ENCODE data around the gene HPCA. TPM values are rescaled to one million over a fixed set of nuclear protein-coding genes. Genes with fewer than 3 reads are reported as not detected.
A peak's percentile ranks its signal among the peaks of the same experiment; 100 is the strongest.

Gene HPCA
- total and polyA plus RNA-seq, 2 of the 13 experiments (the other 11 are each of a cell fraction or from before 2014, with no cell fraction given): not detected

DNA sequence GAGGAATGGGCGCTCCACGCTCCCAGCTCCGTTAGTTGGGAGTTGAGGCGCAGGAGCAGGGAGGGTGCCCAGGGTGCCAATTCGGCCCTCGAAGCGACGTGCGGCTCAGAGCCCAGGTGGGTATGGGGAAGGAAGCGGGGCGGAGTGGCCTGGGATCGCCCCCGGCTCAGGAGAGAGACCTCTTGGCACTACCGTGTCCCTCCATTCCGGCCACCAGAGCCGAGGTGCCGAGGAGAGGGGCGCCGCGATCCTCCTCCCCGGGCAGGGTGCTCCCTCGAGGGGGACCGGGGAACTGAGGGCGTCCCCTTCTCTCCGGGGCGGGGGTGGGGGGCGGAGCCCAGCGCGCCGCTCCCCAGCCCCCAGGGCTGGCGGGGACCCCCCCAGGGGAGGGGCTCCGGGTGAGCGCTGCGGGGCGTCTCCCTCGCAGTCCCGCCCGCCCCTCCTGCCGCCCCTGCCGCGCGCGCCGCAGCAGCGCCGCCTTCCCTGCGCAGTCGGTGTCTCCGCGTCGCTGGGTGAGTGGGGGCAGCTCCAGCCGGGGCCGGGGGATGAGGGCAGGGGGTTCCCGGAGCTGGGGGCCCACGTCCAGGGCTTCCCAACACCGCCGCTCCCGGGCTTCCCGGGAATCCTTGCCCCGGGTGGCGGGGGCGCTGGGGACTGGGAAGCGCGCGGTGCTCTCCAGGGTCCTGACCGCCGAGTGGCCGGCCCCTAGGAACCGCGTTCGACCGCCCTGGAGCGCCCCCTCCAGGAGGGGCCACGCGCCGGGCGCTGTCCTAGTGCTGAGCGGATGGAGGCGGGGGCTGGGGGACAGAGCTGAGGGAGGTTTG is at the start of gene HPCA (continued):
- TF ChIP-seq, protein P1, sequence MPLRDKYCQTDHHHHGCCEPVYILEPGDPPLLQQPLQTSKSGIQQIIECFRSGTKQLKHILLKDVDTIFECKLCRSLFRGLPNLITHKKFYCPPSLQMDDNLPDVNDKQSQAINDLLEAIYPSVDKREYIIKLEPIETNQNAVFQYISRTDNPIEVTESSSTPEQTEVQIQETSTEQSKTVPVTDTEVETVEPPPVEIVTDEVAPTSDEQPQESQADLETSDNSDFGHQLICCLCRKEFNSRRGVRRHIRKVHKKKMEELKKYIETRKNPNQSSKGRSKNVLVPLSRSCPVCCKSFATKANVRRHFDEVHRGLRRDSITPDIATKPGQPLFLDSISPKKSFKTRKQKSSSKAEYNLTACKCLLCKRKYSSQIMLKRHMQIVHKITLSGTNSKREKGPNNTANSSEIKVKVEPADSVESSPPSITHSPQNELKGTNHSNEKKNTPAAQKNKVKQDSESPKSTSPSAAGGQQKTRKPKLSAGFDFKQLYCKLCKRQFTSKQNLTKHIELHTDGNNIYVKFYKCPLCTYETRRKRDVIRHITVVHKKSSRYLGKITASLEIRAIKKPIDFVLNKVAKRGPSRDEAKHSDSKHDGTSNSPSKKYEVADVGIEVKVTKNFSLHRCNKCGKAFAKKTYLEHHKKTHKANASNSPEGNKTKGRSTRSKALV (CRISPR knock-in tag; IDR thresholded peaks at IDR 0.05): peak; percentile 94
- peak; percentile 88 for TF ChIP-seq ZNF501 (CRISPR knock-in tag; IDR thresholded peaks at IDR 0.05)
- peak; percentile 85; the same call in 1 of the 2 replicates for TF ChIP-seq ZNF3 (CRISPR knock-in tag; IDR thresholded peaks at IDR 0.05)
- peak; percentile 89; the same call in 1 of the 2 replicates for TF ChIP-seq KLF13 (CRISPR knock-in tag; IDR thresholded peaks at IDR 0.05)
- peak; percentile 77; the same call in 1 of the 2 replicates for TF ChIP-seq ZNF234 (CRISPR knock-in tag; conservative IDR thresholded peaks at IDR 0.05)
- TF ChIP-seq, protein P2, sequence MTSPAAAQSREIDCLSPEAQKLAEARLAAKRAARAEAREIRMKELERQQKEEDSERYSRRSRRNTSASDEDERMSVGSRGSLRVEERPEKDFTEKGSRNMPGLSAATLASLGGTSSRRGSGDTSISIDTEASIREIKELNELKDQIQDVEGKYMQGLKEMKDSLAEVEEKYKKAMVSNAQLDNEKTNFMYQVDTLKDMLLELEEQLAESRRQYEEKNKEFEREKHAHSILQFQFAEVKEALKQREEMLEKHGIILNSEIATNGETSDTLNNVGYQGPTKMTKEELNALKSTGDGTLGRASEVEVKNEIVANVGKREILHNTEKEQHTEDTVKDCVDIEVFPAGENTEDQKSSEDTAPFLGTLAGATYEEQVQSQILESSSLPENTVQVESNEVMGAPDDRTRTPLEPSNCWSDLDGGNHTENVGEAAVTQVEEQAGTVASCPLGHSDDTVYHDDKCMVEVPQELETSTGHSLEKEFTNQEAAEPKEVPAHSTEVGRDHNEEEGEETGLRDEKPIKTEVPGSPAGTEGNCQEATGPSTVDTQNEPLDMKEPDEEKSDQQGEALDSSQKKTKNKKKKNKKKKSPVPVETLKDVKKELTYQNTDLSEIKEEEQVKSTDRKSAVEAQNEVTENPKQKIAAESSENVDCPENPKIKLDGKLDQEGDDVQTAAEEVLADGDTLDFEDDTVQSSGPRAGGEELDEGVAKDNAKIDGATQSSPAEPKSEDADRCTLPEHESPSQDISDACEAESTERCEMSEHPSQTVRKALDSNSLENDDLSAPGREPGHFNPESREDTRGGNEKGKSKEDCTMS (CRISPR knock-in tag; conservative IDR thresholded peaks at IDR 0.05): peak; percentile 98
- no peak for TF ChIP-seq FIP1L1 (IDR thresholded peaks at IDR 0.05; ENCODE audit: borderline replicate concordance, insufficient read depth, low read depth, low read length)
- peak; percentile 92 for TF ChIP-seq SNAPC2 (CRISPR knock-in tag; IDR thresholded peaks at IDR 0.05)
- TF ChIP-seq RXRA (CRISPR knock-in tag; IDR thresholded peaks at IDR 0.05): peak; percentile 76
- peak; percentile 99; the same call in 1 of the 2 replicates for TF ChIP-seq SP140L (CRISPR knock-in tag; IDR thresholded peaks at IDR 0.05; ENCODE audit: borderline replicate concordance)
- TF ChIP-seq, protein P3, sequence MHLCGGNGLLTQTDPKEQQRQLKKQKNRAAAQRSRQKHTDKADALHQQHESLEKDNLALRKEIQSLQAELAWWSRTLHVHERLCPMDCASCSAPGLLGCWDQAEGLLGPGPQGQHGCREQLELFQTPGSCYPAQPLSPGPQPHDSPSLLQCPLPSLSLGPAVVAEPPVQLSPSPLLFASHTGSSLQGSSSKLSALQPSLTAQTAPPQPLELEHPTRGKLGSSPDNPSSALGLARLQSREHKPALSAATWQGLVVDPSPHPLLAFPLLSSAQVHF (CRISPR knock-in tag; IDR thresholded peaks at IDR 0.05): peak; percentile 98
- TF ChIP-seq ZNF841 (CRISPR knock-in tag; IDR thresholded peaks at IDR 0.05; ENCODE audit: borderline replicate concordance): peak; percentile 97
- TF ChIP-seq ZNF17 (CRISPR knock-in tag; IDR thresholded peaks at IDR 0.05): peak; percentile 92; the same call in 1 of the 2 replicates
- TF ChIP-seq, protein P4, sequence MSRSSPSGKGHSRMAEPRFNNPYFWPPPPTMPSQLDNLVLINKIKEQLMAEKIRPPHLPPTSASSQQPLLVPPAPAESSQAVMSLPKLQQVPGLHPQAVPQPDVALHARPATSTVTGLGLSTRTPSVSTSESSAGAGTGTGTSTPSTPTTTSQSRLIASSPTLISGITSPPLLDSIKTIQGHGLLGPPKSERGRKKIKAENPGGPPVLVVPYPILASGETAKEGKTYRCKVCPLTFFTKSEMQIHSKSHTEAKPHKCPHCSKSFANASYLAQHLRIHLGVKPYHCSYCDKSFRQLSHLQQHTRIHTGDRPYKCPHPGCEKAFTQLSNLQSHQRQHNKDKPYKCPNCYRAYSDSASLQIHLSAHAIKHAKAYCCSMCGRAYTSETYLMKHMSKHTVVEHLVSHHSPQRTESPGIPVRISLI (CRISPR knock-in tag; IDR thresholded peaks at IDR 0.05; ENCODE audit: borderline replicate concordance): 0 out of 2 replicates have a peak, but pooled peaks have one; percentile 49
- TF ChIP-seq RARG (CRISPR knock-in tag; IDR thresholded peaks at IDR 0.05; ENCODE audit: low read depth): peak; percentile 85; the same call in 1 of the 2 replicates
- no peak for TF ChIP-seq FOXK2 (IDR thresholded peaks at IDR 0.05)
- TF ChIP-seq, protein P5, sequence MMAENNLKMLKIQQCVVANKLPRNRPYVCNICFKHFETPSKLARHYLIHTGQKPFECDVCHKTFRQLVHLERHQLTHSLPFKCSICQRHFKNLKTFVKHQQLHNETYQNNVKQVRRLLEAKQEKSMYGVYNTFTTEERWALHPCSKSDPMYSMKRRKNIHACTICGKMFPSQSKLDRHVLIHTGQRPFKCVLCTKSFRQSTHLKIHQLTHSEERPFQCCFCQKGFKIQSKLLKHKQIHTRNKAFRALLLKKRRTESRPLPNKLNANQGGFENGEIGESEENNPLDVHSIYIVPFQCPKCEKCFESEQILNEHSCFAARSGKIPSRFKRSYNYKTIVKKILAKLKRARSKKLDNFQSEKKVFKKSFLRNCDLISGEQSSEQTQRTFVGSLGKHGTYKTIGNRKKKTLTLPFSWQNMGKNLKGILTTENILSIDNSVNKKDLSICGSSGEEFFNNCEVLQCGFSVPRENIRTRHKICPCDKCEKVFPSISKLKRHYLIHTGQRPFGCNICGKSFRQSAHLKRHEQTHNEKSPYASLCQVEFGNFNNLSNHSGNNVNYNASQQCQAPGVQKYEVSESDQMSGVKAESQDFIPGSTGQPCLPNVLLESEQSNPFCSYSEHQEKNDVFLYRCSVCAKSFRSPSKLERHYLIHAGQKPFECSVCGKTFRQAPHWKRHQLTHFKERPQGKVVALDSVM (CRISPR knock-in tag; IDR thresholded peaks at IDR 0.05): peak; percentile 59
- TF ChIP-seq CBFB (CRISPR knock-in tag; IDR thresholded peaks at IDR 0.05): peak; percentile 85
- TF ChIP-seq RFXANK (CRISPR knock-in tag; IDR thresholded peaks at IDR 0.05): peak; percentile 95
- TF ChIP-seq HNRNPL (IDR thresholded peaks at IDR 0.05; ENCODE audit: low read depth, low read length): no peak
